AG04450 (cell line): ENCODE measurements around the gene STC2. TPM values are rescaled to one million over a fixed set of nuclear protein-coding genes. Genes with fewer than 3 reads are reported as not detected.

Experiments
- CTCF ChIA-PET: fragments of 300-600, 350-600 bp; formaldehyde crosslinking; extraction: SDS; loops from one replicate; lab custom pipeline; 2022; ENCODE audit warnings: antibody characterized with exemption, inconsistent platforms; lab: Charles Lee
- POLR2A ChIA-PET: fragments of 350-600 bp; formaldehyde crosslinking; extraction: SDS; loops from one replicate; lab custom pipeline; 2021; ENCODE audit warnings: antibody characterized with exemption, inconsistent platforms; lab: Yijun Ruan, JAX
- DNase-seq: peaks from one replicate; pipeline ENCODE4 v3.0.0-alpha.2; 2011; ENCODE audit warnings: low read depth, low spot score
- H3K27ac ChIP-seq: one replicate; pipeline ENCODE4 v1.5.1; 2012; ENCODE audit warnings: low read depth, low read length, control low read depth
- H3K27me3 ChIP-seq: one replicate; pipeline ENCODE4 v1.6.0; 2012; ENCODE audit warnings: low read length; ENCODE audit not compliant: control insufficient read depth, insufficient read depth
- H3K4me3 ChIP-seq: 2 replicates; pipeline ENCODE4 v1.5.1; 2011; ENCODE audit warnings: mild to moderate bottlenecking, low read depth, low read length, control low read depth
- H3K9me3 ChIP-seq: 2 replicates; pipeline ENCODE4 v1.5.1; 2012; ENCODE audit warnings: low read length; ENCODE audit not compliant: control insufficient read depth, insufficient read depth
- polyA plus RNA-seq: library from polyadenylated mRNA; depleted of rRNA; stranded (reverse); fragments of >200 nt; gene quantifications from 2 replicates; pipeline ENCODE4 v1.2.3, GENCODE V29; 2011
- TF ChIP-seq, protein P1 (sequence below): IDR thresholded peaks from 2 replicates; pipeline ENCODE4 v1.5.1; 2011; ENCODE audit warnings: low read depth, low read length, control low read depth, inconsistent platforms

STC2 gene
- polyA plus RNA-seq, 1 experiment, result 185 TPM

- peaks cover 3% of the 10 kb centered on the region for H3K9me3 ChIP-seq
- H3K27ac ChIP-seq, result peak overlapping the region; percentile 87
- CTCF ChIA-PET, result interaction anchor here (6.1 to 7.3 kb wide), 3 partner anchors 34 to 286 kb away, joined by 28 to 121 read pairs (median 31); partner anchors contain the start of gene BOD1
- DNase-seq, result no peak
- no peaks in the 10 kb centered on the region for H3K27me3 ChIP-seq
- POLR2A ChIA-PET, result interaction anchor here (0.5 to 4.9 kb wide), 10 partner anchors 9 to 653 kb away, joined by 3 to 45 read pairs (median 4); no protein-coding TSS in a partner anchor
- TF ChIP-seq, protein P1, sequence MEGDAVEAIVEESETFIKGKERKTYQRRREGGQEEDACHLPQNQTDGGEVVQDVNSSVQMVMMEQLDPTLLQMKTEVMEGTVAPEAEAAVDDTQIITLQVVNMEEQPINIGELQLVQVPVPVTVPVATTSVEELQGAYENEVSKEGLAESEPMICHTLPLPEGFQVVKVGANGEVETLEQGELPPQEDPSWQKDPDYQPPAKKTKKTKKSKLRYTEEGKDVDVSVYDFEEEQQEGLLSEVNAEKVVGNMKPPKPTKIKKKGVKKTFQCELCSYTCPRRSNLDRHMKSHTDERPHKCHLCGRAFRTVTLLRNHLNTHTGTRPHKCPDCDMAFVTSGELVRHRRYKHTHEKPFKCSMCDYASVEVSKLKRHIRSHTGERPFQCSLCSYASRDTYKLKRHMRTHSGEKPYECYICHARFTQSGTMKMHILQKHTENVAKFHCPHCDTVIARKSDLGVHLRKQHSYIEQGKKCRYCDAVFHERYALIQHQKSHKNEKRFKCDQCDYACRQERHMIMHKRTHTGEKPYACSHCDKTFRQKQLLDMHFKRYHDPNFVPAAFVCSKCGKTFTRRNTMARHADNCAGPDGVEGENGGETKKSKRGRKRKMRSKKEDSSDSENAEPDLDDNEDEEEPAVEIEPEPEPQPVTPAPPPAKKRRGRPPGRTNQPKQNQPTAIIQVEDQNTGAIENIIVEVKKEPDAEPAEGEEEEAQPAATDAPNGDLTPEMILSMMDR, result no peak
- H3K4me3 ChIP-seq, result peak overlapping the region; percentile 96
Measured at GRCh38 chr5:173328844-173329490, 753 bp upstream of the STC2 start.

DNA sequence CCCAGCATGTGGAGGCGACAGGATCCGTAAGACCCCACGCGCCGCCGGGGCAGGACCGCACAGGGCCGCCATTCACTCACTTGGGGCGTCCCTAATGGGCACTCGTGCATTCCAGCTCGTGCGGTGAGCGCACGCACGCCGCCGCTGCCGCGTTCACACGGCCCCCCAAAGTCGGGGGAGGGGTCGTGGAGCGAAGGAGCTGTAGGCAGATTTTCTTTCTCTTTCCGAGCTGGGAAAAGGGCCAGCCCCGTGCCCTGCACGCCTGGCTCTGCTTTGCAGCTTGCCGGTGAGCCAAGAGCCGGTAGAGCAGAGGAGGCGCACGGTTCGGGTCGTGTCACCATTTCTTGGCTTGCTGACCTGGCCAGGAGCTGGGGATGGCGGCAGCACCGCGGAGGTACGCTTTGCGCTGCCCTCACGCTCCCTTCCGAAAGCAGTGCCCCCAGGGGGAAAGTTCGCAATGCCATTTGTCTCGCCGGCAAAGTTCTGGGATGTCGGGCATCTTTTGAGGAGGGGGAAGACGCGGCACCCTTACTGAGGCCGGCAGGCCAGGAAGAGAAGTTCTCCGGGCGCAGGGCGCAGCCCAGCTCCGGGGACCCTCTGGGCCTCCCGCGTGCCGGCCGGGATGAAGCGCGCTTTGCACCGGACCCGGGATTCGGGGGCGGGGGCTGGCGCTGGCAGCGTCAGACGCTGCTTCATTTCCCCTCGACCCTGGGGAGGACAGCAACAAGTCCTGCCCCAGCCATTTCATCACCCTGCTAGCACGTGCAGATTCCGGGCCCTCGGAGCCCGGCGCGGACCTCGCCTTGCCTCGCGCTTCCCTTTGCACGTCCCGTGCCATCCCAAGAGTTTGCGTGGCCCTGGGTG is 898 bp downstream of the STC2 start:
- TF ChIP-seq, protein P1, result no peak
- H3K27ac ChIP-seq, result peak overlapping the region; percentile 87
- POLR2A ChIA-PET, result interaction anchor here (0.6 to 4.9 kb wide), 10 partner anchors 12 to 586 kb away, joined by 3 to 45 read pairs (median 6); no protein-coding TSS in a partner anchor
- DNase-seq, result no peak
- CTCF ChIA-PET, result interaction anchor here (1.1 to 7.3 kb wide), 4 partner anchors 33 to 288 kb away, joined by 3 to 121 read pairs (median 30); partner anchors contain the start of gene BOD1
- H3K9me3 ChIP-seq, result peaks cover 3% of the 10 kb centered on the region
- H3K27me3 ChIP-seq, result no peaks in the 10 kb centered on the region
- peak overlapping the region; percentile 96 for H3K4me3 ChIP-seq

GRCh38 chr5:173326501-173326960 is 1.7 kb downstream of the STC2 start:
- Histone ChIP-seq H3K9me3 (no peaks in the 10 kb centered on the region; the same call in 1 of the 2 replicates), H3K27me3 (no peaks in the 10 kb centered on the region), H3K4me3 (peak overlapping the region; percentile 96), H3K27ac (peak overlapping the region; percentile 87)
- DNase-seq, result peak; percentile 72
- CTCF ChIA-PET, result interaction anchor here (1.1 to 6.1 kb wide), 3 partner anchors 32 to 289 kb away, joined by 3 to 28 read pairs (median 6); partner anchors contain the start of gene BOD1
- POLR2A ChIA-PET, result interaction anchor here (0.7 to 4.9 kb wide), 7 partner anchors 11 to 1270 kb away, joined by 3 to 45 read pairs (median 7); no protein-coding TSS in a partner anchor
- TF ChIP-seq, protein P1, result no peak

DNA sequence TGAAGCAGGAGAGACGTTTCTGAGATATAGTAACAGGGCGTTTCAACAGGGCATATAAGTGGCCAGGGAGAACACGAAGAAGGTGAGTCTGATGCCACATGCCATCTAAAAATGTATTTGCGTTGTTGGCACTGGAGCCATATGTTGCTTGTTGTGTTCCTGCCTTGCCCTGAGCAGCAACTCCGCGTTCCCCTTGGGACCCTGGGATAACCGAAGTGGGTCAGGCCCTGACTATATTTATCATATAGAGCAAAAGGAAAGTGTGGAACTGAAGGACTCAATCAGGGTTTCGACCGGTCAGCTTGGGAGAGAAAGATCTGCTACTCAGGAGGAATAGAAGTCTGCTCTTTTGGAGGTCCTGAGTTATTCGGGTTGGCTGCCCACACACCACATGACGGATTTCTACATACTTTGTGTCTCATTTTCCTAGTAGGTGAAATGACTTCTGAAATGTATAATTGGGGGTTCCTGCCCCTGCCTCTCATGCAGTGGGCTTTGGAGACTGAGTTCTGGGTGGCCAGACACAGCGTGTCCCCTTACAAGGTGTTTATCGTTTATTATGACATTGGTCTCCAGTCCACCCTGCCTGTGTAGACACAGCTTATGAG is 3.0 kb downstream of the STC2 start:
- TF ChIP-seq, protein P1, result no peak
- ChIA-PET POLR2A (no interaction called here), CTCF (interaction anchor here (1.4 kb wide), 1 partner anchor 31 kb away, joined by 6 read pairs; no protein-coding TSS in a partner anchor)
- DNase-seq, result no peak
- Histone ChIP-seq H3K4me3 (peak overlapping the region; percentile 96), H3K27ac (peak overlapping the region; percentile 73), H3K9me3 (no peaks in the 10 kb centered on the region; the same call in 1 of the 2 replicates), H3K27me3 (no peaks in the 10 kb centered on the region)
